IPS-NIHi7 (cell line): ENCODE data around the gene LTO1.
A peak's percentile ranks its signal among the peaks of the same experiment; 100 is the strongest.

Experiments
- DNase-seq: peaks from one replicate; pipeline ENCODE4 v3.0.0; 2012; ENCODE audit warnings: mixed read lengths; ENCODE audit errors: extremely low spot score

LTO1 gene

GRCh38 chr11:69674886-69675714 is at the start of gene LTO1:
TSS of gene LTO1 (minus strand) at chr11:69675353. CDS start at chr11:69675239, 114 bp downstream.
- peak; percentile 97 for DNase-seq

- peak; percentile 66 for DNase-seq
These were observed 46.6 kb upstream of the LTO1 start for GRCh38 chr11:69721745-69722144.

GRCh38 chr11:69721106-69721505 is 46.0 kb upstream of the LTO1 start:
- no peak for DNase-seq

GRCh38 chr11:69718912-69719311 is 43.8 kb upstream of the LTO1 start:
- DNase-seq = no peak

- peak; percentile 92 for DNase-seq
These were observed 43.0 kb upstream of the LTO1 start for GRCh38 chr11:69718147-69718546.

GRCh38 chr11:69716891-69717747 is 42.0 kb upstream of the LTO1 start:
- DNase-seq = no peak

- no peak for DNase-seq
These were observed 40.9 kb upstream of the LTO1 start for GRCh38 chr11:69716099-69716498.

- no peak for DNase-seq
These were observed 40.3 kb upstream of the LTO1 start for GRCh38 chr11:69715446-69715845.

- no peak for DNase-seq
These were observed 37.0 kb upstream of the LTO1 start for GRCh38 chr11:69711822-69712801.

- DNase-seq = no peak
These were observed 33.7 kb upstream of the LTO1 start for GRCh38 chr11:69708736-69709401.

- no peak for DNase-seq
These were observed 32.0 kb upstream of the LTO1 start for GRCh38 chr11:69707176-69707575.

- no peak for DNase-seq
These were observed 31.0 kb upstream of the LTO1 start for GRCh38 chr11:69705901-69706787.

GRCh38 chr11:69705351-69705811 is 30.2 kb upstream of the LTO1 start:
- DNase-seq = no peak

- DNase-seq = peak; percentile 84
These were observed 29.5 kb upstream of the LTO1 start for GRCh38 chr11:69704508-69705253.

GRCh38 chr11:69703768-69704507 is 28.8 kb upstream of the LTO1 start, which contains the start of gene FGF19:
TSS of gene FGF19 (minus strand) at chr11:69704022. CDS start at chr11:69703876, 146 bp downstream.
- peak; percentile 70 for DNase-seq

- DNase-seq = no peak
These were observed 28.3 kb upstream of the LTO1 start for GRCh38 chr11:69703453-69703767.

GRCh38 chr11:69702769-69703452 is 27.8 kb upstream of the LTO1 start:
- no peak for DNase-seq

GRCh38 chr11:69702239-69702691 is 27.1 kb upstream of the LTO1 start:
- DNase-seq = no peak
